Thyroid gland (tissue), 4 donors: ENCODE measurements around the gene ZDHHC22. TPM values are rescaled to one million over a fixed set of nuclear protein-coding genes. Genes with fewer than 3 reads are reported as not detected.

ENCODE experiments used
- DNase-seq, 2 donors: peaks; one replicate each; pipeline ENCODE4 v3.0.0-alpha.2; 2019
- H3K27ac ChIP-seq, 3 donors: fragments of 200-600 bp; sonication (generic); 1 replicate in 2 of 3; 2 replicates in 1 of 3; pipeline ENCODE4 v1.5.1; 2016 to 2019; ENCODE audit warnings: mild to moderate bottlenecking in 1 of 3, moderate library complexity in 1 of 3
- H3K27me3 ChIP-seq: fragments of 200-600 bp; sonication (generic); one replicate; pipeline ENCODE4 v1.5.1; 2019
- H3K36me3 ChIP-seq, 2 donors: fragments of 200-600 bp; sonication (generic); one replicate each; pipeline ENCODE4 v1.5.1; 2016 to 2019
- H3K4me1 ChIP-seq, 2 donors: fragments of 200-600 bp; sonication (generic); one replicate each; pipeline ENCODE4 v1.5.1; 2017 to 2019
- H3K4me3 ChIP-seq, 3 donors: fragments of 200-600 bp; sonication (generic); replicated peaks in 1 of 3; 1 replicate in 2 of 3; 2 replicates in 1 of 3; pipeline ENCODE4 v1.5.1; 2016; ENCODE audit warnings: mild to moderate bottlenecking in 1 of 3
- H3K9me3 ChIP-seq: fragments of 200-600 bp; sonication (generic); one replicate; pipeline ENCODE4 v1.5.1; 2017
- CTCF ChIP-seq, 6 experiments: fragments of 200-600 bp in 3 of 6; fragments of 450-650 bp in 3 of 6; sonication (generic) in 3 of 6; IDR thresholded peaks; one replicate each; pipeline ENCODE4 v1.5.1; 2016 to 2019; ENCODE audit warnings: antibody characterized with exemption in 6 of 6, mild to moderate bottlenecking in 2 of 6, inconsistent platforms in 1 of 6, moderate library complexity in 1 of 6
- POLR2A ChIP-seq, 2 donors: fragments of 450-650 bp; IDR thresholded peaks; one replicate each; pipeline ENCODE4 v1.6.1; 2017; ENCODE audit warnings: antibody characterized with exemption in 2 of 2, mild to moderate bottlenecking in 2 of 2, moderate library complexity in 1 of 2
- WGBS, 2 donors: methylation state at CpG; one replicate each; pipeline ENCODE4 v1.1.5; 2017; 5-methylcytosine and 5-hydroxymethylcytosine counted together
- intact Hi-C: fragments of 100-400 bp; cut with DNase I; formaldehyde crosslinking; loops from one replicate; pipeline ENCODE4 v1.15.1; 2023
- total RNA-seq, 4 donors: library from RNA; depleted of rRNA; stranded (reverse); fragments of >200 nt; gene quantifications; one replicate each; pipeline ENCODE4 v1.2.3, GENCODE V29; 2016

ZDHHC22 gene
- total RNA-seq, 4 donors from 2014 or later = not detected

- H3K27ac ChIP-seq = peak overlapping the region; percentile 23 to 76 (median 45)
- WGBS, 2 donors = 78 to 87% methylated on average over 6 of the region's 6 CpGs
- no peak for DNase-seq
These were observed 19.0 kb downstream of the ZDHHC22 start for GRCh38 chr14:77122526-77123125.

GRCh38 chr14:77120771-77121743 is 20.5 kb downstream of the ZDHHC22 start:
- Histone ChIP-seq H3K36me3 (peaks cover 0 to 7% of the 10 kb centered on the region in 2 donors), H3K4me1 (peaks cover 37 to 54% of the 10 kb centered on the region in 2 donors), H3K4me3 (no peak overlapping the region), H3K27ac (peak overlapping the region; percentile 23 to 76 (median 70)), H3K9me3 (no peaks in the 10 kb centered on the region), H3K27me3 (no peaks in the 10 kb centered on the region)
- DNase-seq = peak; percentile 50 to 70
- intact Hi-C loops = no loop called here
- WGBS, 2 donors = 26 to 28% methylated on average over 9 of the region's 9 CpGs
- TF ChIP-seq CTCF (IDR thresholded peaks at IDR 0.05) = no peak
- TF ChIP-seq POLR2A (IDR thresholded peaks at IDR 0.05) = no peak

More at GRCh38 chr14:77122526-77123125, 19.0 kb downstream of the ZDHHC22 start:
- Histone ChIP-seq H3K4me1 (peaks cover 37 to 54% of the 10 kb centered on the region in 2 donors), H3K36me3 (no peaks in the 10 kb centered on the region), H3K4me3 (no peak overlapping the region), H3K9me3 (no peaks in the 10 kb centered on the region), H3K27me3 (no peaks in the 10 kb centered on the region)
- intact Hi-C loops = no loop called here
- TF ChIP-seq POLR2A (IDR thresholded peaks at IDR 0.05) (no peak), CTCF (IDR thresholded peaks at IDR 0.05) (no peak)

- peaks cover 4 to 7% of the 10 kb centered on the region in 2 donors for H3K36me3 ChIP-seq
- H3K4me1 ChIP-seq = peaks cover 33 to 48% of the 10 kb centered on the region in 2 donors
- no peak overlapping the region for H3K4me3 ChIP-seq
- 94 to 96% methylated on average over 7 of the region's 7 CpGs for WGBS, 2 donors
- peak overlapping the region in 1 of 3 donors; percentile 76 for H3K27ac ChIP-seq
- no peaks in the 10 kb centered on the region for H3K27me3 ChIP-seq
- intact Hi-C loops = no loop called here
- no peak for DNase-seq
- no peaks in the 10 kb centered on the region for H3K9me3 ChIP-seq
- no peak for TF ChIP-seq CTCF (IDR thresholded peaks at IDR 0.05)
- TF ChIP-seq POLR2A (IDR thresholded peaks at IDR 0.05) = no peak
These were observed 21.7 kb downstream of the ZDHHC22 start for GRCh38 chr14:77119851-77120250.

- peaks cover 8 to 19% of the 10 kb centered on the region in 2 donors for H3K4me1 ChIP-seq
- no peak overlapping the region for H3K27ac ChIP-seq
- no peak overlapping the region for H3K4me3 ChIP-seq
- intact Hi-C loops = no loop called here
- TF ChIP-seq CTCF (IDR thresholded peaks at IDR 0.05) (no peak), POLR2A (IDR thresholded peaks at IDR 0.05) (no peak)
- WGBS, 2 donors = 97 to 100% methylated on average over 2 of the region's 2 CpGs
- peaks cover 20 to 22% of the 10 kb centered on the region in 2 donors for H3K36me3 ChIP-seq
- no peak for DNase-seq
- no peaks in the 10 kb centered on the region for H3K9me3 ChIP-seq
- H3K27me3 ChIP-seq = no peaks in the 10 kb centered on the region
These were observed 25.3 kb downstream of the ZDHHC22 start for GRCh38 chr14:77116172-77116817.
